ENCODE data around the gene LGR5. TPM values are rescaled to one million over a fixed set of nuclear protein-coding genes. Genes with fewer than 3 reads are reported as not detected.

LGR5 gene
- total RNA-seq, 1 experiment from 2014 or later: 0.17 TPM

DNA sequence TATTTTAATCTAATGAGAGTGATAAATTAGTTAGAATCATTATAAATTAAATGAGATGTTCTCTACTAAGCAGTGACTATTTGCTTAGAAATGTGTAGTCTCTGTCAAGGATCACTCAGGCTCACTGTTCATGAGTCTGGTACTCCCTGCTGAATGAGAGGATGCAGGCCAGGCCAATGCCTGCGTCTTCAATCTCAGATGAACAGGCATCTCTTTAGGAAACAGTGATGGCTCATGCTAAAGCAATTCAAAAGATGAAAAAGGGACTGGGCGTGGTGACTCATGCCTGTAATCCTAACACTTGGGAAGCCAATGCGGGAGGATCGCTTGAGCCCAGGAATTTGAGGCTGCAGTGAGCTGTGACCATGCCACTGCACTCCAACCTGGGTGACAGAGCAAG lies 117.3 kb downstream of the LGR5 start:
- no peak overlapping the region for H3K27ac Mint-ChIP-seq
- DNase-seq (ENCODE audit: low spot score) (no peak), ATAC-seq (peak; percentile 68)
- H3K4me3 Mint-ChIP-seq: no peak overlapping the region
- no peaks in the 10 kb centered on the region for H3K27me3 Mint-ChIP-seq (ENCODE audit: low read depth)
- peaks cover 5% of the 10 kb centered on the region; the same call in 1 of the 2 replicates for H3K9me3 Mint-ChIP-seq
- TF ChIP-seq, protein P1, sequence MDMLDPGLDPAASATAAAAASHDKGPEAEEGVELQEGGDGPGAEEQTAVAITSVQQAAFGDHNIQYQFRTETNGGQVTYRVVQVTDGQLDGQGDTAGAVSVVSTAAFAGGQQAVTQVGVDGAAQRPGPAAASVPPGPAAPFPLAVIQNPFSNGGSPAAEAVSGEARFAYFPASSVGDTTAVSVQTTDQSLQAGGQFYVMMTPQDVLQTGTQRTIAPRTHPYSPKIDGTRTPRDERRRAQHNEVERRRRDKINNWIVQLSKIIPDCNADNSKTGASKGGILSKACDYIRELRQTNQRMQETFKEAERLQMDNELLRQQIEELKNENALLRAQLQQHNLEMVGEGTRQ (CRISPR knock-in tag; IDR thresholded peaks at IDR 0.05): no peak
- TF ChIP-seq ESRRA (CRISPR knock-in tag; IDR thresholded peaks at IDR 0.05; ENCODE audit: borderline replicate concordance) (no peak), ZNF232 (CRISPR knock-in tag; IDR thresholded peaks at IDR 0.05) (no peak), ETV6 (CRISPR knock-in tag; IDR thresholded peaks at IDR 0.05) (no peak), RORB (CRISPR knock-in tag; IDR thresholded peaks at IDR 0.05) (no peak), ZNF396 (CRISPR knock-in tag; IDR thresholded peaks at IDR 0.05; ENCODE audit: borderline replicate concordance) (no peak), JAZF1 (CRISPR knock-in tag; IDR thresholded peaks at IDR 0.05) (no peak)
- TF ChIP-seq, protein P2, sequence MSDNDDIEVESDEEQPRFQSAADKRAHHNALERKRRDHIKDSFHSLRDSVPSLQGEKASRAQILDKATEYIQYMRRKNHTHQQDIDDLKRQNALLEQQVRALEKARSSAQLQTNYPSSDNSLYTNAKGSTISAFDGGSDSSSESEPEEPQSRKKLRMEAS (CRISPR knock-in tag; IDR thresholded peaks at IDR 0.05): no peak
- TF ChIP-seq, protein P3, sequence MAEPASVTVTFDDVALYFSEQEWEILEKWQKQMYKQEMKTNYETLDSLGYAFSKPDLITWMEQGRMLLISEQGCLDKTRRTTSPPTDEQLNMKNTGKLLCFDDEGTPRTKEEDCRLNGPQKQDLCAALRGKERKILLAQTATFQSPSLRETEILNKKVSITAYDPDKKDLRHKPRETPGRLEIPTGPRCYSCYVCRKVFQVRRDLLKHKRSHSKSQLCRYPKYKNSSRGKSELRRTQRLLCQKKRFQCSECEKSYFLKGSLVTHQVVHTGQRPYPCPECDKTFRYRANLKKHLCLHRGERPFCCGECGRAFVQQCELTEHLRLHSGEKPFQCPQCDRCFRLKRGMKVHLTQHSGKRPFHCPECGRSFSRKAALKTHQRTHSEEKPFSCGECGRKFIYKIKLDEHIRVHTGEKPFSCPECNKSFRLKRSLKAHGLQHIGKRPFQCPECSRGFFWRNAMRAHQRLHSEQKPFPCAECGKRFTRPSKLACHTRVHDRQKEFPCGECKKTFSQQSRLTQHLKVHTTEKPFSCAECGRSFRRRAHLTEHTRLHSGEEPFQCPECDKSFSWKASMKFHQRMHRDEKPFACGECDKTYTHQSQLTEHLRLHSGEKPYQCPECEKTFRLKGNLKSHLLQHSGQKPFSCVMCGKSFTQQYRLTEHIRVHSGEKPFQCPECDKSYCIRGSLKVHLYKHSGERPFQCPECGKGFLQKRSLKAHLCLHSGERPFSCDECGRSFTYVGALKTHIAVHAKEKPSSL (CRISPR knock-in tag; conservative IDR thresholded peaks at IDR 0.05): no peak
- TF ChIP-seq, protein P4, sequence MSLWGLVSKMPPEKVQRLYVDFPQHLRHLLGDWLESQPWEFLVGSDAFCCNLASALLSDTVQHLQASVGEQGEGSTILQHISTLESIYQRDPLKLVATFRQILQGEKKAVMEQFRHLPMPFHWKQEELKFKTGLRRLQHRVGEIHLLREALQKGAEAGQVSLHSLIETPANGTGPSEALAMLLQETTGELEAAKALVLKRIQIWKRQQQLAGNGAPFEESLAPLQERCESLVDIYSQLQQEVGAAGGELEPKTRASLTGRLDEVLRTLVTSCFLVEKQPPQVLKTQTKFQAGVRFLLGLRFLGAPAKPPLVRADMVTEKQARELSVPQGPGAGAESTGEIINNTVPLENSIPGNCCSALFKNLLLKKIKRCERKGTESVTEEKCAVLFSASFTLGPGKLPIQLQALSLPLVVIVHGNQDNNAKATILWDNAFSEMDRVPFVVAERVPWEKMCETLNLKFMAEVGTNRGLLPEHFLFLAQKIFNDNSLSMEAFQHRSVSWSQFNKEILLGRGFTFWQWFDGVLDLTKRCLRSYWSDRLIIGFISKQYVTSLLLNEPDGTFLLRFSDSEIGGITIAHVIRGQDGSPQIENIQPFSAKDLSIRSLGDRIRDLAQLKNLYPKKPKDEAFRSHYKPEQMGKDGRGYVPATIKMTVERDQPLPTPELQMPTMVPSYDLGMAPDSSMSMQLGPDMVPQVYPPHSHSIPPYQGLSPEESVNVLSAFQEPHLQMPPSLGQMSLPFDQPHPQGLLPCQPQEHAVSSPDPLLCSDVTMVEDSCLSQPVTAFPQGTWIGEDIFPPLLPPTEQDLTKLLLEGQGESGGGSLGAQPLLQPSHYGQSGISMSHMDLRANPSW (CRISPR knock-in tag; conservative IDR thresholded peaks at IDR 0.05; ENCODE audit: low read depth): no peak
- TF ChIP-seq, protein P5, sequence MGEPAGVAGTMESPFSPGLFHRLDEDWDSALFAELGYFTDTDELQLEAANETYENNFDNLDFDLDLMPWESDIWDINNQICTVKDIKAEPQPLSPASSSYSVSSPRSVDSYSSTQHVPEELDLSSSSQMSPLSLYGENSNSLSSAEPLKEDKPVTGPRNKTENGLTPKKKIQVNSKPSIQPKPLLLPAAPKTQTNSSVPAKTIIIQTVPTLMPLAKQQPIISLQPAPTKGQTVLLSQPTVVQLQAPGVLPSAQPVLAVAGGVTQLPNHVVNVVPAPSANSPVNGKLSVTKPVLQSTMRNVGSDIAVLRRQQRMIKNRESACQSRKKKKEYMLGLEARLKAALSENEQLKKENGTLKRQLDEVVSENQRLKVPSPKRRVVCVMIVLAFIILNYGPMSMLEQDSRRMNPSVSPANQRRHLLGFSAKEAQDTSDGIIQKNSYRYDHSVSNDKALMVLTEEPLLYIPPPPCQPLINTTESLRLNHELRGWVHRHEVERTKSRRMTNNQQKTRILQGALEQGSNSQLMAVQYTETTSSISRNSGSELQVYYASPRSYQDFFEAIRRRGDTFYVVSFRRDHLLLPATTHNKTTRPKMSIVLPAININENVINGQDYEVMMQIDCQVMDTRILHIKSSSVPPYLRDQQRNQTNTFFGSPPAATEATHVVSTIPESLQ (CRISPR knock-in tag; IDR thresholded peaks at IDR 0.05): no peak
- TF ChIP-seq, protein P6, sequence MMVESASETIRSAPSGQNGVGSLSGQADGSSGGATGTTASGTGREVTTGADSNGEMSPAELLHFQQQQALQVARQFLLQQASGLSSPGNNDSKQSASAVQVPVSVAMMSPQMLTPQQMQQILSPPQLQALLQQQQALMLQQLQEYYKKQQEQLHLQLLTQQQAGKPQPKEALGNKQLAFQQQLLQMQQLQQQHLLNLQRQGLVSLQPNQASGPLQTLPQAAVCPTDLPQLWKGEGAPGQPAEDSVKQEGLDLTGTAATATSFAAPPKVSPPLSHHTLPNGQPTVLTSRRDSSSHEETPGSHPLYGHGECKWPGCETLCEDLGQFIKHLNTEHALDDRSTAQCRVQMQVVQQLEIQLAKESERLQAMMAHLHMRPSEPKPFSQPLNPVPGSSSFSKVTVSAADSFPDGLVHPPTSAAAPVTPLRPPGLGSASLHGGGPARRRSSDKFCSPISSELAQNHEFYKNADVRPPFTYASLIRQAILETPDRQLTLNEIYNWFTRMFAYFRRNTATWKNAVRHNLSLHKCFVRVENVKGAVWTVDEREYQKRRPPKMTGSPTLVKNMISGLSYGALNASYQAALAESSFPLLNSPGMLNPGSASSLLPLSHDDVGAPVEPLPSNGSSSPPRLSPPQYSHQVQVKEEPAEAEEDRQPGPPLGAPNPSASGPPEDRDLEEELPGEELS (CRISPR knock-in tag; IDR thresholded peaks at IDR 0.05): no peak
- POLR2A ChIA-PET: interaction anchor here (0.6 kb wide), 1 partner anchor 714 kb away, joined by 3 read pairs; no protein-coding TSS in a partner anchor
- H3K36me3 Mint-ChIP-seq: no peaks in the 10 kb centered on the region
- H3K4me1 Mint-ChIP-seq: peaks cover 12% of the 10 kb centered on the region
- CTCF ChIA-PET: interaction anchor here (0.6 kb wide), 1 partner anchor 92 kb away, joined by 3 read pairs; no protein-coding TSS in a partner anchor

DNA sequence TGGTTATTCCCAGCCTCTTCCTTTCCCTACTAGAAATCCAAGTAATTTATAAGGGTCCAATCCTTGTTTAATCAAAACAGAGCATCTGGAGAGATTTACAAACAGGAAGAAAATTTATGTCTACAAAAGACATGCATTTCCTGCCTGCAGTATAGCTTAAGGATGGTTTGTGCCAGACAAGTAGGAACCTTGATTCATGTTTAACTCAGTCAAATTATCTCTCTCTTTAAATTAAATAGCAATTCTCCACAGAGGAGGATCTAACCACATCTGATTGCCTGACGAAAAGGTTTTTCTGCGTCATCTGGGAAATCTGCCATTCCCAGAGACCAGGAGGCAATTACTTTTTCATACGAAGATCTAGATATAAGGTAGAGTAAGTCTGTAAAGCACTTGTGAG lies 118.8 kb downstream of the LGR5 start:
- ATAC-seq: no peak
- POLR2A ChIA-PET: no interaction called here
- Mint-ChIP-seq H3K4me1 (peaks cover 22% of the 10 kb centered on the region), H3K9me3 (peaks cover 5% of the 10 kb centered on the region; the same call in 1 of the 2 replicates), H3K27ac (no peak overlapping the region), H3K27me3 (ENCODE audit: low read depth) (no peaks in the 10 kb centered on the region), H3K4me3 (no peak overlapping the region), H3K36me3 (no peaks in the 10 kb centered on the region)
- CTCF ChIA-PET: no interaction called here
- no peak for DNase-seq (ENCODE audit: low spot score)
- TF ChIP-seq, protein P7, sequence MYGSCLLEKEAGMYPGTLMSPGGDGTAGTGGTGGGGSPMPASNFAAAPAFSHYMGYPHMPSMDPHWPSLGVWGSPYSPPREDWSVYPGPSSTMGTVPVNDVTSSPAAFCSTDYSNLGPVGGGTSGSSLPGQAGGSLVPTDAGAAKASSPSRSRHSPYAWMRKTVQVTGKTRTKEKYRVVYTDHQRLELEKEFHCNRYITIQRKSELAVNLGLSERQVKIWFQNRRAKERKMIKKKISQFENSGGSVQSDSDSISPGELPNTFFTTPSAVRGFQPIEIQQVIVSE (CRISPR knock-in tag; IDR thresholded peaks at IDR 0.05; ENCODE audit: borderline replicate concordance): no peak
- TF ChIP-seq, protein P8, sequence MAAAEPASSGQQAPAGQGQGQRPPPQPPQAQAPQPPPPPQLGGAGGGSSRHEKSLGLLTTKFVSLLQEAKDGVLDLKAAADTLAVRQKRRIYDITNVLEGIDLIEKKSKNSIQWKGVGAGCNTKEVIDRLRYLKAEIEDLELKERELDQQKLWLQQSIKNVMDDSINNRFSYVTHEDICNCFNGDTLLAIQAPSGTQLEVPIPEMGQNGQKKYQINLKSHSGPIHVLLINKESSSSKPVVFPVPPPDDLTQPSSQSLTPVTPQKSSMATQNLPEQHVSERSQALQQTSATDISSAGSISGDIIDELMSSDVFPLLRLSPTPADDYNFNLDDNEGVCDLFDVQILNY (CRISPR knock-in tag; IDR thresholded peaks at IDR 0.05): no peak
- TF ChIP-seq SP1 (CRISPR knock-in tag; conservative IDR thresholded peaks at IDR 0.05): no peak
- TF ChIP-seq, protein P5 (CRISPR knock-in tag; IDR thresholded peaks at IDR 0.05): no peak
- no peak for TF ChIP-seq PRRX2 (CRISPR knock-in tag; IDR thresholded peaks at IDR 0.05)
- no peak for TF ChIP-seq GTF2I (CRISPR knock-in tag; conservative IDR thresholded peaks at IDR 0.05)
- TF ChIP-seq TEAD1 (CRISPR knock-in tag; IDR thresholded peaks at IDR 0.05): no peak
- TF ChIP-seq SMAD3 (CRISPR knock-in tag; IDR thresholded peaks at IDR 0.05; ENCODE audit: borderline replicate concordance): no peak

All from WTC11 (cell line).